Activated CD8-positive, alpha-beta T cell treated with anti-CD3 and anti-CD28 coated beads for 36 hours (primary cell): Measurements from ENCODE around the gene ARMC6. TPM values are rescaled to one million over a fixed set of nuclear protein-coding genes. Genes with fewer than 3 reads are reported as not detected.

Source experiments
- ATAC-seq: fragments of 200-7000 bp; cut with Tn5 transposase; one replicate; pipeline ENCODE4 v1.10.0; 2021; ENCODE audit warnings: mild to moderate bottlenecking, moderate library complexity
- CTCF ChIA-PET: fragments of 350-600 bp; sonication (Branson Sonifier 250); formaldehyde crosslinking; loops from one replicate; lab custom pipeline; 2021; ENCODE audit warnings: antibody characterized with exemption; lab: Charles Lee
- POLR2A ChIA-PET: fragments of 350-600 bp; sonication (Branson Sonifier 250); formaldehyde crosslinking; loops from one replicate; lab custom pipeline; 2021; ENCODE audit warnings: antibody characterized with exemption; lab: Charles Lee
- DNase-seq: peaks from one replicate; pipeline ENCODE4 v3.0.0-alpha.2; 2020
- H3K27ac Mint-ChIP-seq: one replicate; pipeline ENCODE4 v1.8.0; 2021; ENCODE audit warnings: mild to moderate bottlenecking, mixed read lengths
- H3K27me3 Mint-ChIP-seq: one replicate; pipeline ENCODE4 v1.8.0; 2021; ENCODE audit warnings: mixed read lengths
- H3K36me3 Mint-ChIP-seq: one replicate; pipeline ENCODE4 v1.8.0; 2021; ENCODE audit warnings: low read depth, mixed read lengths
- H3K4me1 Mint-ChIP-seq: one replicate; pipeline ENCODE4 v1.8.0; 2021; ENCODE audit warnings: low read depth, mixed read lengths
- H3K4me3 Mint-ChIP-seq: one replicate; pipeline ENCODE4 v1.8.0; 2021; ENCODE audit warnings: mild to moderate bottlenecking, moderate library complexity, mixed read lengths
- H3K9me3 Mint-ChIP-seq: one replicate; pipeline ENCODE4 v1.8.0; 2021; ENCODE audit warnings: mixed read lengths
- CTCF ChIP-seq: fragments of 200-600 bp; IDR thresholded peaks from one replicate; pipeline ENCODE4 v1.8.0; 2022; ENCODE audit warnings: antibody characterized with exemption, mild to moderate bottlenecking
- intact Hi-C: fragments of 100-400 bp; cut with micrococcal nuclease; formaldehyde crosslinking; loops from one replicate; pipeline ENCODE4 v1.10.0; 2022
- total RNA-seq, 2 experiments: library from RNA; stranded (reverse); gene quantifications; one replicate each; pipeline ENCODE4 v1.2.3, GENCODE V29; 2021

ARMC6 gene
- total RNA-seq, 2 experiments from 2014 or later = 34.2 to 42.8 TPM

GRCh38 chr19:19032420-19033175 is 805 bp upstream of the ARMC6 start:
- Mint-ChIP-seq H3K27me3 (no peaks in the 10 kb centered on the region), H3K4me1 (peaks cover 37% of the 10 kb centered on the region), H3K27ac (peak overlapping the region; percentile 95), H3K4me3 (peak overlapping the region; percentile 87), H3K9me3 (no peaks in the 10 kb centered on the region), H3K36me3 (peaks cover 40% of the 10 kb centered on the region)
- ATAC-seq (peak; percentile 76), DNase-seq (peak; percentile 97)
- intact Hi-C loops = no loop called here
- TF ChIP-seq CTCF = no peak
- ChIA-PET CTCF (interaction anchor here (1.0 kb wide), 1 partner anchor 21 kb away, joined by 3 read pairs; no protein-coding TSS in a partner anchor), POLR2A (interaction anchor here (1.0 to 1.2 kb wide), 3 partner anchors 22 to 199 kb away, joined by 3 read pairs; partner anchors contain the start of genes COPE and DDX49)

GRCh38 chr19:19033176-19033425 is 302 bp upstream of the ARMC6 start:
- Mint-ChIP-seq H3K4me1 (peaks cover 35% of the 10 kb centered on the region), H3K27me3 (no peaks in the 10 kb centered on the region), H3K4me3 (peak overlapping the region; percentile 93), H3K9me3 (no peaks in the 10 kb centered on the region), H3K27ac (peak overlapping the region; percentile 95), H3K36me3 (peaks cover 42% of the 10 kb centered on the region)
- ChIA-PET CTCF (no interaction called here), POLR2A (interaction anchor here (1.0 kb wide), 1 partner anchor 200 kb away, joined by 3 read pairs; no protein-coding TSS in a partner anchor)
- no peak for ATAC-seq
- TF ChIP-seq CTCF = no peak
- intact Hi-C loops = no loop called here
- DNase-seq = no peak

GRCh38 chr19:19034204-19034624 is 811 bp downstream of the ARMC6 start:
- CTCF ChIA-PET = no interaction called here
- H3K36me3 Mint-ChIP-seq = peaks cover 36% of the 10 kb centered on the region

GRCh38 chr19:19039901-19040300 is 6.5 kb downstream of the ARMC6 start:
- H3K4me3 Mint-ChIP-seq = no peak overlapping the region
- ChIA-PET CTCF (interaction anchor here (0.7 kb wide), 1 partner anchor 9 kb away, joined by 3 read pairs; no protein-coding TSS in a partner anchor), POLR2A (no interaction called here)
- no peaks in the 10 kb centered on the region for H3K9me3 Mint-ChIP-seq
- peak; percentile 36 for DNase-seq
- peak overlapping the region; percentile 84 for H3K27ac Mint-ChIP-seq
- intact Hi-C loops = no loop called here
- peaks cover 31% of the 10 kb centered on the region for H3K4me1 Mint-ChIP-seq
- no peaks in the 10 kb centered on the region for H3K27me3 Mint-ChIP-seq
- ATAC-seq = peak; percentile 90
- peaks cover 28% of the 10 kb centered on the region for H3K36me3 Mint-ChIP-seq
- TF ChIP-seq CTCF = no peak

More at GRCh38 chr19:19034204-19034624, 811 bp downstream of the ARMC6 start:
- H3K27me3 Mint-ChIP-seq = no peaks in the 10 kb centered on the region
- no peaks in the 10 kb centered on the region for H3K9me3 Mint-ChIP-seq
- POLR2A ChIA-PET = interaction anchor here (0.9 to 1.3 kb wide), 2 partner anchors 32 to 115 kb away, joined by 3 to 4 read pairs; partner anchors contain the start of genes COPE and DDX49
- H3K27ac Mint-ChIP-seq = peak overlapping the region; percentile 92
- peaks cover 32% of the 10 kb centered on the region for H3K4me1 Mint-ChIP-seq
- intact Hi-C loops = no loop called here
- peak overlapping the region; percentile 93 for H3K4me3 Mint-ChIP-seq
- DNase-seq (peak; percentile 86), ATAC-seq (peak; percentile 57)
- TF ChIP-seq CTCF = no peak

- intact Hi-C loops = no loop called here
- Mint-ChIP-seq H3K4me1 (peaks cover 28% of the 10 kb centered on the region), H3K36me3 (peaks cover 32% of the 10 kb centered on the region), H3K9me3 (no peaks in the 10 kb centered on the region), H3K4me3 (no peak overlapping the region), H3K27ac (peak overlapping the region; percentile 84), H3K27me3 (no peaks in the 10 kb centered on the region)
- no peak for TF ChIP-seq CTCF
- DNase-seq = no peak
- ATAC-seq = no peak
- CTCF ChIA-PET = interaction anchor here (0.7 kb wide), 1 partner anchor 8 kb away, joined by 3 read pairs; no protein-coding TSS in a partner anchor
- POLR2A ChIA-PET = no interaction called here
These were observed 7.0 kb downstream of the ARMC6 start for GRCh38 chr19:19040417-19040816.
